WTC11 (cell line): ENCODE data around the gene FPR1. TPM values are rescaled to one million over a fixed set of nuclear protein-coding genes. Genes with fewer than 3 reads are reported as not detected.

Experiments used
- ATAC-seq: fragments of 200-7000 bp; cut with Tn5 transposase; 2 replicates; pipeline ENCODE4 v1.10.0; 2021; ENCODE audit warnings: mild to moderate bottlenecking, moderate library complexity
- CTCF ChIA-PET: fragments of 300-600 bp; sonication (Branson Sonifier 250); formaldehyde crosslinking; loops from one replicate; lab custom pipeline; 2021; ENCODE audit warnings: antibody characterized with exemption; lab: Charles Lee
- POLR2A ChIA-PET: fragments of 350-600 bp; sonication (Branson Sonifier 250); formaldehyde crosslinking; loops from one replicate; lab custom pipeline; 2021; ENCODE audit warnings: antibody characterized with exemption; lab: Charles Lee
- DNase-seq: peaks from one replicate; pipeline ENCODE4 v3.0.0; 2021; ENCODE audit warnings: low spot score
- H3K27ac Mint-ChIP-seq: 2 replicates; pipeline ENCODE4 v1.8.0; 2021; ENCODE audit warnings: mixed read lengths
- H3K27me3 Mint-ChIP-seq: 2 replicates; pipeline ENCODE4 v1.8.0; 2021; ENCODE audit warnings: low read depth, mild to moderate bottlenecking, moderate library complexity, mixed read lengths
- H3K36me3 Mint-ChIP-seq: 2 replicates; pipeline ENCODE4 v1.8.0; 2021; ENCODE audit warnings: mixed read lengths
- H3K4me1 Mint-ChIP-seq: 2 replicates; pipeline ENCODE4 v1.8.0; 2022; ENCODE audit warnings: mixed read lengths
- H3K4me3 Mint-ChIP-seq: 2 replicates; pipeline ENCODE4 v1.8.0; 2021; ENCODE audit warnings: mild to moderate bottlenecking, moderate library complexity, mixed read lengths
- H3K9me3 Mint-ChIP-seq: 2 replicates; pipeline ENCODE4 v1.8.0; 2021; ENCODE audit warnings: mixed read lengths
- AFF4 ChIP-seq: sonication (generic); formaldehyde crosslinking; IDR thresholded peaks from 2 replicates; pipeline ENCODE4 v1.8.1; 2023; ENCODE audit warnings: mild to moderate bottlenecking, missing genetic modification reagents, borderline replicate concordance
- CTCF ChIP-seq: fragments of 200-600 bp; IDR thresholded peaks from 2 replicates; pipeline ENCODE4 v1.8.0; 2022; ENCODE audit warnings: antibody characterized with exemption
- ESRRA ChIP-seq: sonication (generic); formaldehyde crosslinking; IDR thresholded peaks from 2 replicates; pipeline ENCODE4 v1.8.1; 2022; ENCODE audit warnings: mild to moderate bottlenecking, missing genetic modification reagents, borderline replicate concordance
- ETV6 ChIP-seq: sonication (generic); formaldehyde crosslinking; IDR thresholded peaks from 2 replicates; pipeline ENCODE4 v1.8.1; 2022; ENCODE audit warnings: mild to moderate bottlenecking, missing genetic modification reagents
- FOXJ3 ChIP-seq: sonication (generic); formaldehyde crosslinking; IDR thresholded peaks from 2 replicates; pipeline ENCODE4 v1.9.0; 2021; ENCODE audit warnings: missing genetic modification reagents, mild to moderate bottlenecking, borderline replicate concordance
- IRF2 ChIP-seq: sonication (generic); formaldehyde crosslinking; IDR thresholded peaks from 2 replicates; pipeline ENCODE4 v1.8.0; 2022; ENCODE audit warnings: low read depth, missing genetic modification reagents, borderline replicate concordance
- KAT7 ChIP-seq: sonication (generic); formaldehyde crosslinking; IDR thresholded peaks from 2 replicates; pipeline ENCODE4 v1.8.1; 2023; ENCODE audit warnings: missing genetic modification reagents, mild to moderate bottlenecking, borderline replicate concordance
- NFATC4 ChIP-seq: fragments of 250-450 bp; sonication (Bioruptor Pico); IDR thresholded peaks from 2 replicates; pipeline ENCODE4 v1.9.0; 2021; ENCODE audit warnings: mild to moderate bottlenecking
- NR1H2 ChIP-seq: sonication (generic); formaldehyde crosslinking; IDR thresholded peaks from 2 replicates; pipeline ENCODE4 v1.9.0; 2021; ENCODE audit warnings: mild to moderate bottlenecking, moderate library complexity, missing genetic modification reagents
- NR2C2 ChIP-seq: sonication (generic); formaldehyde crosslinking; IDR thresholded peaks from 2 replicates; pipeline ENCODE4 v1.8.0; 2022; ENCODE audit warnings: mild to moderate bottlenecking, missing genetic modification reagents
- PRRX2 ChIP-seq: fragments of 250-450 bp; sonication (Bioruptor Pico); IDR thresholded peaks from 2 replicates; pipeline ENCODE4 v1.8.0; 2021; ENCODE audit warnings: mild to moderate bottlenecking
- STAT6 ChIP-seq: sonication (generic); formaldehyde crosslinking; conservative IDR thresholded peaks from 2 replicates; pipeline ENCODE4 v1.8.1; 2023; ENCODE audit warnings: mild to moderate bottlenecking, low read depth, missing genetic modification reagents, moderate library complexity
- TEAD4 ChIP-seq: sonication (generic); formaldehyde crosslinking; IDR thresholded peaks from 2 replicates; pipeline ENCODE4 v1.8.0; 2022; ENCODE audit warnings: mild to moderate bottlenecking, missing genetic modification reagents
- ZNF121 ChIP-seq: sonication (generic); formaldehyde crosslinking; IDR thresholded peaks from 2 replicates; pipeline ENCODE4 v1.8.0; 2023; ENCODE audit warnings: missing genetic modification reagents
- ZNF219 ChIP-seq: sonication (generic); formaldehyde crosslinking; IDR thresholded peaks from 2 replicates; pipeline ENCODE4 v1.8.0; 2023; ENCODE audit warnings: missing genetic modification reagents, mild to moderate bottlenecking, borderline replicate concordance
- ZNF416 ChIP-seq: fragments of 250-450 bp; sonication (Bioruptor Pico); IDR thresholded peaks from 2 replicates; pipeline ENCODE4 v1.9.0; 2021; ENCODE audit warnings: mild to moderate bottlenecking, inconsistent platforms
- total RNA-seq: library from RNA; stranded (reverse); gene quantifications from 3 replicates; pipeline ENCODE4 v1.2.3, GENCODE V29; 2021
- TF ChIP-seq, protein P1 (sequence below): sonication (generic); formaldehyde crosslinking; conservative IDR thresholded peaks from 2 replicates; pipeline ENCODE4 v1.8.1; 2022; ENCODE audit warnings: mild to moderate bottlenecking, missing genetic modification reagents
- TF ChIP-seq, protein P2 (sequence below): fragments of 250-450 bp; sonication (Bioruptor Pico); IDR thresholded peaks from 2 replicates; pipeline ENCODE4 v1.9.0; 2021; ENCODE audit warnings: mild to moderate bottlenecking, borderline replicate concordance

The FPR1 gene
- total RNA-seq, 1 experiment from 2014 or later = 0.72 TPM

- peaks cover 7% of the 10 kb centered on the region for H3K9me3 Mint-ChIP-seq
- ChIA-PET CTCF (interaction anchor here (1.1 kb wide), 1 partner anchor 219 kb away, joined by 3 read pairs; no protein-coding TSS in a partner anchor), POLR2A (no interaction called here)
- H3K27me3 Mint-ChIP-seq = peaks cover 23% of the 10 kb centered on the region
- DNase-seq = no peak
- TF ChIP-seq IRF2 (no peak), ZNF121 (CRISPR knock-in tag) (no peak), KAT7 (CRISPR knock-in tag) (no peak), FOXJ3 (CRISPR knock-in tag) (no peak), STAT6 (CRISPR knock-in tag) (no peak), PRRX2 (CRISPR knock-in tag) (no peak), ZNF416 (CRISPR knock-in tag) (no peak), ETV6 (CRISPR knock-in tag) (no peak), NR1H2 (CRISPR knock-in tag) (no peak), NFATC4 (CRISPR knock-in tag) (no peak), NR2C2 (CRISPR knock-in tag) (no peak), AFF4 (CRISPR knock-in tag) (no peak), ZNF219 (CRISPR knock-in tag) (no peak), TEAD4 (no peak), CTCF (no peak), ESRRA (CRISPR knock-in tag) (no peak)
- TF ChIP-seq, protein P1, sequence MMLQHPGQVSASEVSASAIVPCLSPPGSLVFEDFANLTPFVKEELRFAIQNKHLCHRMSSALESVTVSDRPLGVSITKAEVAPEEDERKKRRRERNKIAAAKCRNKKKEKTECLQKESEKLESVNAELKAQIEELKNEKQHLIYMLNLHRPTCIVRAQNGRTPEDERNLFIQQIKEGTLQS (CRISPR knock-in tag) = no peak
- TF ChIP-seq, protein P2, sequence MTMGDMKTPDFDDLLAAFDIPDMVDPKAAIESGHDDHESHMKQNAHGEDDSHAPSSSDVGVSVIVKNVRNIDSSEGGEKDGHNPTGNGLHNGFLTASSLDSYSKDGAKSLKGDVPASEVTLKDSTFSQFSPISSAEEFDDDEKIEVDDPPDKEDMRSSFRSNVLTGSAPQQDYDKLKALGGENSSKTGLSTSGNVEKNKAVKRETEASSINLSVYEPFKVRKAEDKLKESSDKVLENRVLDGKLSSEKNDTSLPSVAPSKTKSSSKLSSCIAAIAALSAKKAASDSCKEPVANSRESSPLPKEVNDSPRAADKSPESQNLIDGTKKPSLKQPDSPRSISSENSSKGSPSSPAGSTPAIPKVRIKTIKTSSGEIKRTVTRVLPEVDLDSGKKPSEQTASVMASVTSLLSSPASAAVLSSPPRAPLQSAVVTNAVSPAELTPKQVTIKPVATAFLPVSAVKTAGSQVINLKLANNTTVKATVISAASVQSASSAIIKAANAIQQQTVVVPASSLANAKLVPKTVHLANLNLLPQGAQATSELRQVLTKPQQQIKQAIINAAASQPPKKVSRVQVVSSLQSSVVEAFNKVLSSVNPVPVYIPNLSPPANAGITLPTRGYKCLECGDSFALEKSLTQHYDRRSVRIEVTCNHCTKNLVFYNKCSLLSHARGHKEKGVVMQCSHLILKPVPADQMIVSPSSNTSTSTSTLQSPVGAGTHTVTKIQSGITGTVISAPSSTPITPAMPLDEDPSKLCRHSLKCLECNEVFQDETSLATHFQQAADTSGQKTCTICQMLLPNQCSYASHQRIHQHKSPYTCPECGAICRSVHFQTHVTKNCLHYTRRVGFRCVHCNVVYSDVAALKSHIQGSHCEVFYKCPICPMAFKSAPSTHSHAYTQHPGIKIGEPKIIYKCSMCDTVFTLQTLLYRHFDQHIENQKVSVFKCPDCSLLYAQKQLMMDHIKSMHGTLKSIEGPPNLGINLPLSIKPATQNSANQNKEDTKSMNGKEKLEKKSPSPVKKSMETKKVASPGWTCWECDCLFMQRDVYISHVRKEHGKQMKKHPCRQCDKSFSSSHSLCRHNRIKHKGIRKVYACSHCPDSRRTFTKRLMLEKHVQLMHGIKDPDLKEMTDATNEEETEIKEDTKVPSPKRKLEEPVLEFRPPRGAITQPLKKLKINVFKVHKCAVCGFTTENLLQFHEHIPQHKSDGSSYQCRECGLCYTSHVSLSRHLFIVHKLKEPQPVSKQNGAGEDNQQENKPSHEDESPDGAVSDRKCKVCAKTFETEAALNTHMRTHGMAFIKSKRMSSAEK = no peak
- no peak overlapping the region for H3K27ac Mint-ChIP-seq
- H3K4me1 Mint-ChIP-seq = no peaks in the 10 kb centered on the region
- ATAC-seq = no peak
- peaks cover 3% of the 10 kb centered on the region; the same call in 1 of the 2 replicates for H3K36me3 Mint-ChIP-seq
- no peak overlapping the region for H3K4me3 Mint-ChIP-seq
Measured at GRCh38 chr19:51784109-51784785, 32.6 kb upstream of the FPR1 start.
